Prostate gland (tissue), 2 donors: ENCODE results near the gene ZNF276. TPM values are rescaled to one million over a fixed set of nuclear protein-coding genes. Genes with fewer than 3 reads are reported as not detected.

Experiments used
- DNase-seq: peaks from one replicate; pipeline ENCODE4 v3.0.0-alpha.2; 2019; ENCODE audit warnings: low spot score
- H3K27ac ChIP-seq, 2 donors: fragments of 200-600 bp; sonication (generic); 2 replicates each; pipeline ENCODE4 v1.5.1; 2017 to 2019
- H3K27me3 ChIP-seq: fragments of 200-600 bp; sonication (generic); replicated peaks from 2 replicates; pipeline ENCODE4 v1.5.1; 2019; ENCODE audit not compliant: insufficient read depth
- H3K36me3 ChIP-seq, 2 donors: fragments of 200-600 bp; sonication (generic); 1 replicate in 1 of 2; 2 replicates in 1 of 2; pipeline versions ENCODE4 v1.5.1 to v1.8.1; 2017 to 2019
- H3K4me1 ChIP-seq: fragments of 200-600 bp; sonication (generic); replicated peaks from 2 replicates; pipeline ENCODE4 v1.5.1; 2019
- H3K4me3 ChIP-seq, 2 donors: fragments of 200-600 bp; sonication (generic); 2 replicates each; pipeline ENCODE4 v1.5.1; 2017 to 2019
- H3K9me3 ChIP-seq: fragments of 200-600 bp; sonication (generic); 2 replicates; pipeline ENCODE4 v1.5.1; 2017
- CTCF ChIP-seq, 4 experiments: fragments of 200-600 bp in 2 of 4; fragments of 450-650 bp in 2 of 4; sonication (generic) in 2 of 4; IDR thresholded peaks; 1 replicate in 3 of 4; 2 replicates in 1 of 4; pipeline ENCODE4 v1.5.1; 2016 to 2019; ENCODE audit warnings: antibody characterized with exemption in 4 of 4, mild to moderate bottlenecking in 2 of 4, moderate library complexity in 2 of 4
- POLR2A ChIP-seq: fragments of 450-650 bp; IDR thresholded peaks from one replicate; pipeline ENCODE4 v1.6.1; 2016; ENCODE audit warnings: antibody characterized with exemption, mild to moderate bottlenecking
- POLR2AphosphoS5 ChIP-seq: sonication (generic); formaldehyde crosslinking; IDR thresholded peaks from one replicate; pipeline ENCODE4 v1.6.1; 2017; ENCODE audit warnings: antibody characterized with exemption
- WGBS: methylation state at CpG from one replicate; pipeline ENCODE4 v1.1.5; 2018; 5-methylcytosine and 5-hydroxymethylcytosine counted together
- intact Hi-C: fragments of 100-400 bp; cut with DNase I; formaldehyde crosslinking; loops from one replicate; pipeline ENCODE4 v1.14.2; 2022
- total RNA-seq, 2 donors: library from RNA; depleted of rRNA; stranded (reverse); fragments of >200 nt; gene quantifications; one replicate each; pipeline ENCODE4 v1.1.0, GENCODE V29; 2016

ZNF276 gene
- total RNA-seq, 2 donors from 2014 or later: 18.4 to 46.1 TPM

DNA sequence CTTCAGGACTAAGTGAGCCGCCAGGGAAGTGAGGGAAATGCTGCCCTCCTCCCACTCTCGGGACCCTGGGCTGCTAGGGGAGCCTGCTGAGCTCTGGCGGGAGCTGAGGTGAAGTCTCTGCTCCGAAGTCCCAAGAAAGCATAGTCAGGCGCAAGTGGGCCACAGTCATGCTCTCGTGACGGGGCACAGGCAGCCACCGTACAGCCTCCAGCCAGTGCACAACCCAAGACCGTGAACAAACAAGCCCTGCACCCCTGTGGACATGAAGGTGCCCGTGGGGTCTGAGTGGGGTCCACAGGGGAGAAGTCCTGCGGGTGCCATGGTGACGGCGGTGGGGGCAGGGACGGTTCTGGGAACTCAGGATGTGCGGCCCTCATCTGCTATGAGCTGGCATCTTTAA is 24.7 kb downstream of the ZNF276 start:
- no peaks in the 10 kb centered on the region for H3K27me3 ChIP-seq
- no peaks in the 10 kb centered on the region for H3K9me3 ChIP-seq
- no peak for TF ChIP-seq POLR2A
- no peak for TF ChIP-seq POLR2AphosphoS5
- no peak for TF ChIP-seq CTCF (IDR thresholded peaks at IDR 0.05)
- DNase-seq: no peak
- no peak overlapping the region for H3K27ac ChIP-seq
- H3K4me3 ChIP-seq: no peak overlapping the region
- intact Hi-C loops: no loop called here
- no peaks in the 10 kb centered on the region for H3K36me3 ChIP-seq
- whole genome bisulfite sequencing: 89% methylated on average over 15 of the region's 15 CpGs
- no peaks in the 10 kb centered on the region for H3K4me1 ChIP-seq

- Histone ChIP-seq H3K27me3 (no peaks in the 10 kb centered on the region), H3K4me3 (no peak overlapping the region), H3K9me3 (no peaks in the 10 kb centered on the region), H3K36me3 (no peaks in the 10 kb centered on the region), H3K27ac (no peak overlapping the region), H3K4me1 (no peaks in the 10 kb centered on the region)
- intact Hi-C loops: no loop called here
- TF ChIP-seq POLR2A (no peak), POLR2AphosphoS5 (no peak), CTCF (IDR thresholded peaks at IDR 0.05) (no peak)
- WGBS: 96% methylated on average over 9 of the region's 9 CpGs
- no peak for DNase-seq
These were observed 26.7 kb downstream of the ZNF276 start for GRCh38 chr16:89748076-89748475.

GRCh38 chr16:89748921-89749320 is 27.6 kb downstream of the ZNF276 start:
- Histone ChIP-seq H3K27ac (no peak overlapping the region), H3K4me1 (no peaks in the 10 kb centered on the region), H3K36me3 (no peaks in the 10 kb centered on the region), H3K9me3 (no peaks in the 10 kb centered on the region), H3K27me3 (no peaks in the 10 kb centered on the region), H3K4me3 (no peak overlapping the region)
- 94% methylated on average over 11 of the region's 11 CpGs for WGBS
- TF ChIP-seq POLR2AphosphoS5 (no peak), POLR2A (no peak), CTCF (IDR thresholded peaks at IDR 0.05) (no peak)
- intact Hi-C loops: no loop called here
- no peak for DNase-seq

- Histone ChIP-seq H3K9me3 (no peaks in the 10 kb centered on the region), H3K27ac (no peak overlapping the region), H3K27me3 (no peaks in the 10 kb centered on the region), H3K4me3 (no peak overlapping the region), H3K36me3 (no peaks in the 10 kb centered on the region), H3K4me1 (no peaks in the 10 kb centered on the region)
- intact Hi-C loops: loop anchor here (5.0 kb wide), 1 partner anchor 113 kb away; no protein-coding TSS in a partner anchor
- DNase-seq: no peak
- WGBS: 66% methylated on average over 10 of the region's 10 CpGs
- TF ChIP-seq CTCF (IDR thresholded peaks at IDR 0.05) (no peak), POLR2AphosphoS5 (no peak), POLR2A (no peak)
These were observed 28.3 kb downstream of the ZNF276 start for GRCh38 chr16:89749637-89750036.

DNA sequence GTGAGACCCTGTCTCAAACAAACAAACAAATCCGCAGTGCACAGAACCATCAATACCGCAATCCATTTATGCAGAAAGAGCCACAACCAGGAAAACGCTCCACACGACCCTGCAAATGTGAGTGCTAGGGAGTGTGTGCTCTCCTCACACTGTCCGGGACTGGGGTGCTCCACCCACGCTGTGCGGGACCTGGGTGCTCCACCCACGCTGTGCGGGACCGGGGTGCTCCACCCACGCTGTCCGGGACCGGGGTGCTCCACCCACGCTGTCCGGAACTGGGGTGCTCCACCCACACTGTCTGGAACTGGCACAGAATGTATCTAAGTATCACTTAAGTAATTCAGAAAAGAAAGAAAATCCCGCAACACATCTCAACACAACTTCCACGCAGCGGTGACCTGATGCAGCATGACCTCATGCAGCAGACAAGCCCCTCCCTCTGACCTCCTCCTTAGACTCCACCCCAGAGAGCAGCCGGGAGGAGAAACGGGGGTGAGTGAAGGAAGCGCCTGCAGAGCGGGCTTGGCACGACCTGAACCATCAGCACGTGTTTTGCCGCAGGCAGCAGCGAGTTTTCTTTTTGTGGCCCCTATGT is 38.5 kb downstream of the ZNF276 start:
- intact Hi-C loops: no loop called here
- H3K36me3 ChIP-seq: no peaks in the 10 kb centered on the region
- no peak for DNase-seq
- no peak for TF ChIP-seq POLR2AphosphoS5
- no peak for TF ChIP-seq CTCF (IDR thresholded peaks at IDR 0.05)
- no peak for TF ChIP-seq POLR2A
- no peaks in the 10 kb centered on the region for H3K9me3 ChIP-seq
- WGBS: 87% methylated on average over 26 of the region's 26 CpGs
- H3K27ac ChIP-seq: no peak overlapping the region
- no peaks in the 10 kb centered on the region for H3K4me1 ChIP-seq
- no peaks in the 10 kb centered on the region for H3K27me3 ChIP-seq
- H3K4me3 ChIP-seq: no peak overlapping the region
